ENCODE measurements around the gene PKNOX1.

DNA sequence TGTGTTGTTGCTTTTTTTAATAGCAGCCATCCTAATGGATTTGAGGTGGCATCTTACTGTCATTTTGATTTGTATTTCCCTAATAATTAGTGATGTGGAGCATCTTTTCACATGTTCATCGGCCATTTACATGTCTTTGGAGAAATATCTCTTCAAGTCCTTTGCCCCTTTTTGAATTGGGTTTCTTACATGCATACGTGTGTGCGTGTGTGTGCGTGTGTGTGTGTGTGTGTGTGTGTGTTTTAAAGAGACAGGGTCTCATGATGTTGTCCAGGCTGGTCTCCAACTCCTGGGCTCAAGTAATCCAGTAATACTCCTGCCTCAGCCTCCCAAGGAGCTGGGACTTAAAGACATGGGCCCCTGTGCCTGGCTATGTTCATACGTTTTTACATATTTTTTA lies 9.5 kb downstream of the PKNOX1 start:
- TF ChIP-seq, protein P1, sequence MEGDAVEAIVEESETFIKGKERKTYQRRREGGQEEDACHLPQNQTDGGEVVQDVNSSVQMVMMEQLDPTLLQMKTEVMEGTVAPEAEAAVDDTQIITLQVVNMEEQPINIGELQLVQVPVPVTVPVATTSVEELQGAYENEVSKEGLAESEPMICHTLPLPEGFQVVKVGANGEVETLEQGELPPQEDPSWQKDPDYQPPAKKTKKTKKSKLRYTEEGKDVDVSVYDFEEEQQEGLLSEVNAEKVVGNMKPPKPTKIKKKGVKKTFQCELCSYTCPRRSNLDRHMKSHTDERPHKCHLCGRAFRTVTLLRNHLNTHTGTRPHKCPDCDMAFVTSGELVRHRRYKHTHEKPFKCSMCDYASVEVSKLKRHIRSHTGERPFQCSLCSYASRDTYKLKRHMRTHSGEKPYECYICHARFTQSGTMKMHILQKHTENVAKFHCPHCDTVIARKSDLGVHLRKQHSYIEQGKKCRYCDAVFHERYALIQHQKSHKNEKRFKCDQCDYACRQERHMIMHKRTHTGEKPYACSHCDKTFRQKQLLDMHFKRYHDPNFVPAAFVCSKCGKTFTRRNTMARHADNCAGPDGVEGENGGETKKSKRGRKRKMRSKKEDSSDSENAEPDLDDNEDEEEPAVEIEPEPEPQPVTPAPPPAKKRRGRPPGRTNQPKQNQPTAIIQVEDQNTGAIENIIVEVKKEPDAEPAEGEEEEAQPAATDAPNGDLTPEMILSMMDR (IDR thresholded peaks at IDR 0.05; ENCODE audit: low read depth, low read length), result no peak
- TF ChIP-seq MYC (IDR thresholded peaks at IDR 0.05; ENCODE audit: low read depth, low read length) (no peak), POLR2A (IDR thresholded peaks at IDR 0.05; ENCODE audit: extremely low read depth, insufficient read length) (no peak)
- TF ChIP-seq, protein P2, sequence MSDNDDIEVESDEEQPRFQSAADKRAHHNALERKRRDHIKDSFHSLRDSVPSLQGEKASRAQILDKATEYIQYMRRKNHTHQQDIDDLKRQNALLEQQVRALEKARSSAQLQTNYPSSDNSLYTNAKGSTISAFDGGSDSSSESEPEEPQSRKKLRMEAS (IDR thresholded peaks at IDR 0.05; ENCODE audit: low read depth, low read length), result no peak

All from NB4 (cell line).